ENCODE results near the gene TMEM263.

Gene TMEM263

DNA sequence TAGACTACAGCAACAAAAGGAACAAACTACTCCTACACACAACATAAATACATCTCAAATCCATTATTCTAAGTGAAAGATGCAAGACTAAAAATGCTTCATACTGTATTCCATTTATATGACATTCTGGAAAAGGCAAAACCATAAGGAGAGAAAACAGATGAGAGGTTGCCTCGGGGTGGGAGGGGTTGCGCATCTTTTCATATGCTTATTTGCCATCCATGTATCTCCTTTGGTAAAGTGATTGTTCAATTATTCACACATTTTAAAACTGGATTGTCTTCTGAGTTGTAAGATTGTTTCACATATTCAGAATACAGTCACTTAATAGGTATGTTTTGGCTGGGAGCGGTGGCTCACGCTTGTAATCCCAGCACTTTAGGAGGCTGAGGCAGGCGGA is 5.1 kb upstream of the TMEM263 start:
- DNase-seq, result no peak

DNA sequence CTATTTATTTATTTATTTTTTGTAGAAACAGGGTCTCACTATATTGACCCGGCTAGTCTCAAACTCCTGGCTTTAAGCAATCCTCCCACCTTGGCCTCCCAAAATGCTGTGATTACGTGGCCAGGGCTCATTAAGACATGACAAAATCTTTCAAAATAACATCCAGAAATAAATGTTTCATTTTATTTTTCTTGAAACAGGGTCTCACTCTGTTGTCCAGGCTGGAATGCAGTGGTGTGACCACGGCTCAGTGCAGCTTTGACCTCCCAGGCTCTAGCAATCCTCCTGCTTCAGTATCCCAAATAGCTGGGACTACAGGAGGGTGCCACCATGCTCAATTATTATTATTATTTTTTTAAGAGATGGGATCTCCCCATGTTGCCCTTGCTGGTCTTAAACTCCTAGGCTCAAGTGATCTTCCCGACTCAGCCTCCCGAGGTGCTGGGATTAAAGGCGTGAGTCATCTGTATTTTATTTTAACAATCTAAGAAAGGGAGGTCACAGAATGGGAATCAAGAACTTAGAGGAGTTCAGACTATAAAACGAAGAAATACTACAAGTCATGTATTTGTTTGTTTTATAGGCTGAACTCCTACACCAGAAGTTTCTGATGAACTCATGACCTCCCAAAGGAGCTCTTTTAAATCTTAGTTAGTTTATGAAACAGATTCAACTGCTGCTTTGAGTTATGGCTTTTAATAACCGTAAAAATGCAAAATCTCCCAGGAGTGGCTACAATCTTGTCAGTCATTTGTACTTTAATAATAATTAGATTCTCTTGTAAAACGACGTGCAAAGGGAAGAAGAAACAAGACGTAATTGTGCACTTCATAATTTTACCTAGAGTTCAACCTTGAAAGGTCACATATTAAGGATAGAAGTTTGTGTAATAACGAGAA is 2.1 kb upstream of the TMEM263 start:
- no peak for DNase-seq

DNA sequence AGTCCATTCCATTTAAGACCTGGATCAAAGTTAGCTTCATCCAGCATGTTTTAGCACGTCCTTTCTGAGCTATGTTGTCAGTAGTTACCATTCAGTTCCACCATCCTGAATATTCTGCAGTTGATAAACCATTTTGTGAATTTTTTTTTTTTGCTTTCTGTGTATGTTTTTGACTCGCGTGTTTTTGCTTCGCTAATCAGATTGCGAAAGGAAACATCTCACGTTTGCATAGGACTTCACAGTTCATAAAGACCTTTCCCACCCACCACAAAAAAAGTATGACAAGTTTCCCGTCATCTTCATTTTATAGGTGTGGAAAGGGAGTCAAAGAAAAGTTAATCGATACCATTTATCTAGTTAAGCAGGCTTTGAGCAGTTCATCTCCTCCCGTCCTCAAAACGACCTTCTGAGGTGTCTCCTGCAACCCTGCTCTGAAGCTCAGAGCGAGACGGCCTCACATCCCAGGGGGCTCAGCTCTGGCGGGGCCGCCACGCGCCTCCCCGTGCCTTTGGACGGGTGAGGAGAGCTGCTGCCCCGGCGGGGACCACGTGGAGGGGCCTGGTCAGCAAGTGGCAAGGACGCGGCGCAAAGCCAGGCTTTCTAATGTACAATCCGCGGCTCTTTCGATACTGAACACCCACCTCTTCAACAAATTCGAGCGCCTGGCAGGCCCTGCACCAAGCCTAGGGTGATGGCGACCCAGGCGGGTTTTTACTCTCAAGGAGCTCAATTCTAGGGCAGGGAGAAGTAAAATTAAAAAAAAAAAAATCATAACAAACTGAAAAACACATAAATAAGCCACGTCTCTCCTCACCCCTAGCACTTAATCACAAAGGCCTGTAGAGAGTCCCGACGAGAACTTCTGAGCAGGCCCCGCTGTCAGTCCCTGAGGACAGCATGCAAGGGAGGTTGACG is 988 bp upstream of the TMEM263 start:
- DNase-seq, result peak in 9 of 14 donors; percentile 31 to 53 (median 43)

DNA sequence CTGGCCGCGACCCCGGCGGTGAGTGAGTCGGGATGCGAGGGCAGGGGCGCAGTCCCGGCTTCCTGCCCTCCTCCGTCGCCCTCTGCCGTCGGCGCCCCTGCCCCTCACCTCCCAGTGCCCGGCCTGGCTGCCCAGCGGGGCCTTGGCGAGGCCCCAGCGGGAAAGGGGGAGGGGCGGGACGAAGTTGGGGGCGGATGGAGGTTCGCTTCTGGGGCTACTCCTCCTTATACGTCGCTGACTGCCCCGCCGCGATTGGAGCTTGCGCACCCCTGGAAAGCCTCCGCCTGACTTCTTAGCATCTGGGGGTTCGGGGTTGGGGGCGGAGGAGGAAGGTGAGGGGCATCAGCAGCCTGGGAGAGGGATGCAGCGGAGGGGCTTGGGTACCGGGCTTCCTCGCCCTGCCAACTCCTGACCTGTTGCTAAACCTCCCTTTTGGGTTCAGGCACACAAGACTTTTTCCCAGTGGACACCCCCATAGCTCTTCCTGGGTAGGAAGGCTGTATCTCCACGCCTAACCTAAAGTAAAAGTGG is 406 bp downstream of the TMEM263 start:
- peak in 10 of 14 donors; percentile 56 to 84 (median 70) for DNase-seq

DNA sequence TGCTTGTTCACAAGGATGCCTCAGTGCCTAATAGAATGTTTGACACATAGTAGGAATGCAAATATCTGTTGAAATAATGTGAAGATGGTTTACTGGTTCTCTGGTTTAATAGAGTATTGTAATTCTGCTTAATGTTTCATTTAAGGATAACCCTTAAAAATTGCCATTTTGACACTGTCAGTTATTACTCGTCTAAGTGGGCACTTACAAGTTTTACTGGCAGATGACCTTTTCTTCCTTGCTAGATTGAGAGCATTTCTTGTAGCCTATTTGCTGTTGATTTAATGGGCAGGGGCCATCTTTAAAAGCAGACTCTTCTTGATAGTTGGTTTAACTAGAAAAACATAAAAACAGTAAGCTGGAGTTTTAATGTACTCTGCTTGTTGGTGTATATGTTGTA is 1.9 kb downstream of the TMEM263 start:
- no peak for DNase-seq

DNA sequence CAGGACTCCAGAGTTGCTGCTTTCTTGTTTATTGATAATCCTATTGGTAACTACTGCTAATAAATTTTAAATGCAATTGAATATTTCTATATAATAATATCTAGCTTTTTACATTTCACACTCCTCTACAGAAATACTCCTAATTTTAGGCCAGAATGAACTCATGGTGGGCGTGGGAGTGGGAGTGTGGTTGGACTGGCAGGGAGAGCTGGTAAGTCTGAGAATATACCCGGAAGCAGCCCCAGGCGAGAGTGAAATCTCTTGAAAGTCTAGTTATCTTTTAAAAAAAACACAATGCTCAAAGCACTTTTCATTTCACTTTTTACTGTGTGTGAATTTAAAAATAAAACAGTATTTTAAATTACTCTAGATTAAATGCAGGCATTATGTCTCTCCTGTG is 4.7 kb downstream of the TMEM263 start:
- DNase-seq, result no peak

DNA sequence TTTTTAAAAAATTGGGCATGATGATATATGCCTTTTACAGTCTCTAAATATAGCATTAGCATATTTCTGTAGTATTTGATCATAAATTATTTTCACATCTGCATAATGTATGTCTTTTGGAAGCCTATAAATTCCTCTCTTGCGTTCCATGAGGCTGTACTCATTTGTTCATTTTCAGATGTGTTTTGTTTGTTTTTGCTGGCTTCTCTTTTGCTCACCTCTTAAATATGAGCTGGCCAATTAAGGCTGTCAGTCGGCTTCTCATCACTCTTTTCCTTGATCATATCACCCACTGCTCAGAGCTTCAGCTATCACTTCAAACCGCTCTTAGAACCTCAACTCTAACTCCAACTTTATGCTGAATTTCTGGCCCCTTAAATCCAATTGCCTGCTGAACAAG is 6.6 kb downstream of the TMEM263 start:
- no peak for DNase-seq

DNA sequence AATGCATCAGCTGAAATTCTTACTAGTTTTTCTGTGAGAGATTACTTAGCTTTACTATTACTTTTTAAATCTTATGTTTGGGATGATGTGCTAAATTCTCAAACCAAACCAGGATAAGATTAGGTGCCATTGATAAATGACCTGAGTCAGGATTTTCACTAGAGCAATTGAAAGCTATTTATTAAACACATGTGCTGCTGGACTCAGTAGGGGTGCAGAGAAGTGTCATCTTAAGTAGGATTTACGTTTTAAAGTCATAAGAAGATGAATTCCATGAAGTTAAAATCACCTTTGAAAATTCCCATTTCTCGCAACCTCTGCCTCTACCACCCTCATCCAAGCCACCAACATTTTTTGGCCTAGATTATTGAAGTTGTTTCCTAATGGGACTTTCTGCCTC is 8.8 kb downstream of the TMEM263 start:
- no peak for DNase-seq

DNA sequence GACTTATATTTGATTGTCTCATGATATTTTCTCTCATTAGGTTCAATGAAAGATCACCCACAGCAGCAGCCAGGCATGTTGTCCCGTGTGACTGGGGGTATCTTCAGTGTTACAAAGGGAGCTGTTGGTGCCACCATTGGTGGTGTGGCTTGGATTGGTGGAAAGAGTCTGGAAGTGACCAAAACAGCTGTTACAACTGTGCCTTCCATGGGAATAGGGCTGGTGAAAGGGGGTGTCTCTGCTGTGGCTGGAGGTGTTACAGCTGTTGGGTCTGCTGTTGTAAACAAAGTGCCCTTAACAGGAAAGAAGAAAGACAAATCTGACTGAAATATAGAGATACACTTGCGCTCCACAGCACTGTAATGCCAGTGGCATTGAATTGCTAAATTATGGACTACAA is 15.4 kb downstream of the TMEM263 start:
- no peak for DNase-seq

DNA sequence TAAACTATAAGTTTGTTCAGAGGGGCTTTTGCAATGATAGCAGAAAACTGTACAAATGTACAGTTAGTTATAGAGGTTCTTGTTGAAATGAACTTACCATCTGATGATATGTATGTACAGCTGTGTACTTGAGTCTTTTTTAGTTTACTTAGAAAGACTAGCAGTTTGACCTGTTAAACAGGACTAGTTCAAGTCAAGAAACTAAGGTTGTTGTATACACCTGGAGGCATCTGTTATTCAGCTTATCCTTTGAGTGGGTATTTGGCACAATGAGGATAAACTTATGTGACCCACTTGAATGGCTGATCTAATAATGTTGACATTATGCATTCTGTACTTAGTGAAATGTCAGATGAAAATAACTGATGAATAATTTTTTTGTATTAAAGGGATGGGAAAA is 17.8 kb downstream of the TMEM263 start:
- no peak for DNase-seq

DNA sequence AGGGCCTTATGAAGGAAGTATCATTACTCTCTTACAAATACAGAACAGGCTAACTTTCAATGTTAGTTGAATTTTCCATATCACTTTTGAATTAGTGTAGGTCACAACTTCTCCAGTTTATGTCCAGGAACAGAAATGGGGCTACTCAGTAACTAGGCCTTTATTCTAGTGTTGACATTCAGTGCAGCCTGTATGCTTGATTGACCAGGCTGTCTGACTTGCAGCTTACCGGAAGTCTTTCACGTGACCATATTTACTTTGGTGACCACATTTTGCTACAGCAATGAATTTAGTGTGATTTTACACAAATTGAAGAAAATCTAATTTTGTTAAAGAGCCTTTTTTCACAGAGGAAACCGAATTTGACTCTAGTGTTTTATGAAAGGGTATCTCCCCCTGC is 18.8 kb downstream of the TMEM263 start:
- DNase-seq, result no peak

DNA sequence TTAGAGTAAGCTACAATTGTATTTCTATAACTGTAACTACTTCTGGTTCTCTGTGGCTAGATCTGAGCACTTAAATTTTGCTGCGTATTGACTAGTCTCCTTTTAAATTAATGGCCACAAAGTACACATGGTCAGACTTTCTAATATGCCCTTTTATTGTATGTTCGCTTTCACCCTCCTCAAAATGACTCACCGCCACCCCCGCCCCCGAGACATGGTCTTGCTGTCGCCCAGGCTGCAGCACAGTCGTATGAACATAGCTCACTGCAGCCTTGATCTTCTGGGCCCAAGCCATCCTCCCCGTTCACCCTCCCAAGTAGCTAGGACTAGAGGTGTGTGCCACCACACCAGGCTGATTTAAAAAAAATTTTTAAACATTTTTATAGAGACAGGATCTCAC is 19.4 kb downstream of the TMEM263 start:
- no peak for DNase-seq

DNA sequence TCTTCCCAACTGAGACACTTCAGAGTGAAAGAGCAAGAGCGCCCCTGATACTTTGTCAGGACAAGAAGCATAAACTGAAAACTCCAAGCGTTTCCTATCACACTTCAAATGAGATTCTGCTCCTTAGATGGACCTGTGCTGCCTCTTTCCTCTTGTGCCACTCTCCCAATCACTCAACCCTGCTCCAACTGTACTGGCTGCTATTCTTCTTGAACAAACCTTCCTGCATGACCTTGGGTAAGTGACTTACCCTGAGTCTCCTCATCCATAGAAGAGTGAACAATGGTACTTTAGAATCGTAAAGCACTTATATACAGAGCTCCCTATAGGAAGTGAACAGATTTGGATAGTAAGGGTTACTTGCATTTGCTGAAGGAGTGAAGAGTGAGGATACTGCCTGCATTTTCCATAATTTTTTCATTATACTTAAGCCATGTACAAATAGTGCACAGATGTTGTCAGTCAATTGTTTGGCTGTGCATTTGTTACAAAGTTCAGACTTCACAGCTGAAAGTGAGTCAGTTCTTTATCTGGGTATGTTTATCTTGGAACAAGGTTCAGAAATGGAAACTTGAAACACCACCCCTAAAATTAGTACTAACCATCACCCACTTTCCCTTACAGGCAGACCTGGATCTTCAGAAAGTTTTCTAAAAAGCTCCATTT is 20.4 kb downstream of the TMEM263 start:
- DNase-seq, result no peak

DNA sequence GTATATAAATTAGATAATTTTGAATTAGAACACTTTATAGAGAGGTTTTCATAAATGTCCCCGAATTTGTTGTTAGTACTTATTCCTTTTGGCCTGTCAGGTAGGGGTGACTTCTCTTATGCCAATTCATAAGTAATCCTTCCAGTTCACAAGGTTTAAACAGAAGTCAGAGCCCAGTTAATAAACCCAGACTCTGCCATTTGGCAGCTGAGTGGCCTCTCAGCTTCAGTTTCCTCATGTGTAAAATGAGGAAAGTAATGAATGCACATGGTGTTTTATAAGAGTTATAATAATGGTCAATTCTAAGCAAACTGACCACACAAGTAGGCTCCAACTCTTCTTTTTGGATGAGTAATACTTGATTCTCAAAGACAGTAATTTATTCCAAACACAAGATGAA is 21.0 kb downstream of the TMEM263 start:
- DNase-seq, result no peak

DNA sequence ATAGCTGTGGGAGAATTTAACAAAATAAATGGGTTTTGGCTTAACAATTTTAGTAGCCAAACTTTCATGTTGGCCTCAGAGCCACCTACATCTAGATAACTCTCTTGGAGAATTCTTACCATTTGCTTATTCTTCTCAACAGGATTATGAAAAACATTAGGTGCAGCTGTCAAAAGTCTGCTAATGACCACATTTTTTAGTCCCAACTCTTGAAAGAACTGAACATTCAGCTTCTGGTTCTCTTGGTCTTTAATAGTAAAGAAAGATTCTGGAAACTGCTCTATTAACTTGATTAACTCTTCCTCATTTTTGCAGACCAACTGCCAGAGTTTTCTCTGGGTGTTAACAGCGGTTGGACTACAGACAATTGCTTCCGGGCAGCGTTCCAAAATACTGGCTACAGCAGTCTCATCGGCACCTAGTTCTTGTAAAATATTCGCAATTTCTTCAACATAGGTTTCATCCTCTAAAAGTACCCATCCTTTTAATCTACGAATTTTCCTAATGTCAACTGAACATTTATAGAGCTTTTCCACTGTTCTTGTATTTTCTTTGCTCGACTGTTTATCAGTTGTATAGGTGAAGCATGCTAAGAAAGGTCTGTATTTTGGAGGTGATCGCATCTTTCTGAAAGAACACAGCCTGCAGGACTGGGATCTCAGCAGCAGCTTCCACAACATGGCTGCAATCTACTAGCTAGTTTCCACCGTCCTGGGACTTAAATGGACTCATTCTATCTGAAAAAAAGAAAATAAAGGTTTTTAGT is 22.5 kb downstream of the TMEM263 start:
- DNase-seq, result peak in 4 of 14 donors; percentile 4 to 23 (median 14)

DNA sequence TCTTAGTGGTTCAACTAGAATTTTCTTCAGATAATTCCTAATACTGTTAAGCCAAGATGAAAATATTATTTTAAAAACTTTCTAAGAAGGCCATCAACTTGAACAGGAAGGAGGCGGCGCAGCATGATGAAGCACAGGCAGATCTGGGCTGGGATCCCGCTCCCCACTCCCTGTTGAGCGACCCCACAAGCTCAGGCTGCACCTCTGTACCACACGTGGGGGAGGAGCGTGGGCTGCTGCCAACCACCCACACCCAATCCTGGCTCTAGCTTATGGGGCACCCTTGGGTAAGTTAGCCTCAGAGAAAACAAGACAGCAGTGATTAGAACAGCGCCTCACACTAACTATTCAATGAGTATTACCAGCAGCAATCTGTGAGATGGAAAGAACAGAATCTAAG is 25.2 kb downstream of the TMEM263 start:
- no peak for DNase-seq

DNA sequence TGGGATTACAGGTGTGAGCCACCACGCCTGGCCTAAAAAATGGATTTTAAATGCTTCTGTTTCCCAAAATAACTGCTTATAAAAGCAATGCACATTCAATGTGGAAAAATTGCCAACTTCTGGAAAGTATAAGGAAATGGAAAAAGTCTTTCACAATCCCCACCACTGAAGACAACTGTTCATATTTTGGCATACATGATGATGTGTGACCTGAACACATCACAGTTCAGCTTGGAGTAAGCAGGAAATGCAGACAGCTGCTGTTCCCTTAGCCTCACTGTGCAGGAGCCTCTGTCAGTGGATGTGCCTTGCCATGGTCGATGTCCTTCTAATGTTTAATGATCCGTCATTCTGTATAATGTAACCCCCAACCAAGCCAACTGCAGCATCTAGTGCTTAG is 26.1 kb downstream of the TMEM263 start:
- no peak for DNase-seq

DNA sequence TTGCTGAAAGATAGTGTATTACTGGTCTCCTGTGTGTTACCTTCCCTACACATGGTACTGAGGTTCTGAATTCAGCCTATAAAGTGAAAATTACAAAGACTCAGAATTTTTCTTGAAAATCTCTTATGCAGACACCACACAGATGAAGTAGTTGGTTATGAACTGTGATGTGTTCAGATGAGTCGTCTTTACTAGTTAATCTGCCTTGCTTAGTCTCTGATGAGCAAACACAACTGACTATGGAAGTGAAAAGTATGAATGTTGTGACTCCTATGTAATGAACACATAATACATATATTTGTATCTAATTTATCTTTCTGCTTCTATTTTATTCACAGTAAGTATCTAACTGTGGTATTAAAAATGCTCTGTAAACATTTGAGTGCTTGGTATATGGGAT is 26.5 kb downstream of the TMEM263 start:
- DNase-seq, result no peak

DNA sequence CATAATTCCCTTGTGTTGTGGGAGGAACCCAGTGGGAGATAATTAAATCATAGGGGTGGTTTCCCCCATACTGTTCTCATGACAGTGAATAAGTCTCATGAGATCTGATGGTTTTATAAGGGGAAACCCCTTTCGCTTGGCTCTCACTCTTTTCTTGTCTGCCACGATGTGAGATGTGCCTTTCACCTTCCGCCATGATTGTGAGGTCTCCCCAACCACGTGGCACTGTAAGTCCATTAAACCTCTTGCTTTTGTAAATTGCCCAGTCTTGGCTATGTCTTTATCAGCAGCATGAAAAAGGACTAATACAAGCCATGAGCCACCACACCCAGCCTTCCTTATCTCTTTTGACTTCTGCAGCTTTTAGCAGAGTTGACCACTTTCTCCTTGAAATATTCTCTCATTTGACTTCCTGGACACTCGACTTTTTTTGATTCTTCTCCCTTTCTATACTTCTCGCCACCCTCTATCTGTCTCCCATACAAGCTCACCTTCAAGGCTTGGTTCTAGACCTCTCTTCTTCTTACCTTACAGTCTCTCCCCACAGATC is 29.0 kb downstream of the TMEM263 start:
- no peak for DNase-seq

DNA sequence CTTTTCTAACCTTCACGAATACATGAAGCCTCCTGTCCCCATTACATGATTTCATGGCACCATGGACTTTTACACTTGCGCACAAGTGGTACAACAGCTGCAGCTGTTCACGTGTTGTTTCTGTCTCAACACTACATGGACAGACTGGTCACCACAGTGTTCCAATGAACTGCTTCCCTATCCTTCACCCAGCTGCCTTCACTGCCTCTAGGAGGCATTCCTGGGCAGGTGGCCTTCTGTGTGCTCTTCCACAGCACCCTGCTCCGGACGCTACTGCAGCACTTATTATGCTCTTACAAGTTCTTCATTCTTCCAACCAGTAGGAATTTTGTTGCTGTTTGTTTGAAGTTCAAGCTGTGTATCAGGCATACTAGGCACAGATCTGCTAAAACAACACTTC is 29.8 kb downstream of the TMEM263 start:
- peak in 1 of 14 donors; percentile 40 for DNase-seq

DNA sequence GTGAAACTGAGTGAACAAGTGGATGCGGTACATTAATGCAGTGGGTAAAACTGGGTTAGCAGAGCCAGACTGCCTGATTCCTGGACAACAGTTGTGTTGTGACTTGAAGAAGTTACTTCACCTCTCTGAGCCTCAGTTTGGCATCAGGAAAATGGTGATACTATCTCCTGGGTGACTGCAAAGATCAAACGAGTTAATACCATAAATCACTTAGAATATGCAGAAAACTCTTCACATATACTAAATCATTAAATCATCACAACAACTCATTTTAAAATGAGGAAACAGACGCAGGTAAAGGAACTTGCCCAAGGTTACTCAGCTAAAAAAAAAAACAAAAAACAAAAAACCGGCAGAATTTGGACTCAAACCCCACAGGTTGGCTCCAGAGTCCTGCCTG is 30.4 kb downstream of the TMEM263 start:
- DNase-seq, result no peak

Data from C1 segment of cervical spinal cord (tissue), 14 donors.